GM21381 (cell line): ENCODE measurements around the gene SEC63.

Experiments
- ATAC-seq: cut with Tn5 transposase; IDR thresholded peaks from one replicate; pipeline ENCODE4 v1.9.1; 2021; ENCODE audit warnings: mild to moderate bottlenecking, moderate library complexity; ENCODE audit not compliant: unreplicated experiment

The SEC63 gene

GRCh38 chr6:107822176-107823046 is 135.6 kb downstream of the SEC63 start:
- ATAC-seq = no peak

GRCh38 chr6:107821591-107821990 is 136.4 kb downstream of the SEC63 start:
- no peak for ATAC-seq

- ATAC-seq = no peak
Measured at GRCh38 chr6:107820338-107821261, 137.4 kb downstream of the SEC63 start.

GRCh38 chr6:107819964-107820337 is 138.1 kb downstream of the SEC63 start:
- no peak for ATAC-seq

GRCh38 chr6:107819217-107819616 is 138.8 kb downstream of the SEC63 start:
- no peak for ATAC-seq

GRCh38 chr6:107818272-107818671 is 139.7 kb downstream of the SEC63 start:
- no peak for ATAC-seq

- no peak for ATAC-seq
Measured at GRCh38 chr6:107817784-107818183, 140.2 kb downstream of the SEC63 start.
